Pancreas (tissue), 10 donors: ENCODE results near the gene ZNF608. TPM values are rescaled to one million over a fixed set of nuclear protein-coding genes. Genes with fewer than 3 reads are reported as not detected.

Source experiments
- ATAC-seq, 4 donors: fragments of 200-7000 bp; cut with Tn5 transposase; one replicate each; pipeline versions ENCODE4 v1.8.0 to v1.9.1; 2020; ENCODE audit warnings: mild to moderate bottlenecking in 4 of 4, moderate library complexity in 4 of 4
- DNase-seq, 6 donors: peaks; one replicate each; pipeline ENCODE4 v3.0.0-alpha.2; 2020
- FAIRE-seq: peaks from 2 replicates; lab custom pipeline; 2012; peaks lifted over from hg19 to GRCh38; lab: Jason Lieb, UNC
- H3K27ac ChIP-seq, 4 donors: fragments of 200-600 bp; sonication (generic); 1 replicate in 3 of 4; 2 replicates in 1 of 4; pipeline versions ENCODE4 v1.5.0 to v1.8.0; 2020
- H3K27me3 ChIP-seq, 4 donors: fragments of 200-600 bp; one replicate each; pipeline ENCODE4 v1.8.0; 2021
- H3K36me3 ChIP-seq, 3 donors: fragments of 200-600 bp; sonication (generic) in 1 of 3; one replicate each; pipeline versions ENCODE4 v1.5.0 to v1.8.0; 2020 to 2021
- H3K4me1 ChIP-seq, 3 donors: fragments of 200-600 bp; one replicate each; pipeline ENCODE4 v1.8.0; 2021
- H3K4me3 ChIP-seq, 4 donors: fragments of 200-600 bp; sonication (generic) in 2 of 4; one replicate each; pipeline versions ENCODE4 v1.5.0 to v1.8.0; 2020 to 2021
- H3K9me3 ChIP-seq, 4 donors: fragments of 200-600 bp; one replicate each; pipeline ENCODE4 v1.8.0; 2021
- CTCF ChIP-seq, 4 donors: fragments of 200-600 bp; sonication (generic) in 3 of 4; IDR thresholded peaks; one replicate each; pipeline versions ENCODE4 v1.5.0 to v1.8.0; 2021; ENCODE audit warnings: antibody characterized with exemption in 4 of 4
- WGBS, 2 donors: extraction: QIAGEN DNeasy Blood & Tissue Kit; methylation state at CpG; one replicate each; pipeline ENCODE4 v1.1.7; 2013; 5-methylcytosine and 5-hydroxymethylcytosine counted together
- intact Hi-C, 3 donors: fragments of 100-400 bp; cut with DNase I; formaldehyde crosslinking; loops; one replicate each; pipeline versions ENCODE4 v1.11.1 to v1.14.2; 2022
- polyA plus RNA-seq, 2 donors: library from polyadenylated mRNA; stranded (reverse); fragments of 200-250 nt; gene quantifications; one replicate each; pipeline ENCODE4 v1.2.3, GENCODE V29; 2013
- total RNA-seq, 6 donors: library from RNA; stranded (reverse); fragmentation: NEBNext Ultra II Directional in 4 of 6; extraction: Animal tissue kit (Norgen Biotek cat#: 25700) in 4 of 6; gene quantifications; one replicate each; pipeline versions ENCODE4 v1.2.1 to v1.2.4, GENCODE V29; 2021 to 2023
- donor health status: healthy with polysubstance abuse.
- donor health status: DM: no; HTN: no; CAD: no; lungs with moderate emphysema.
- donor health status: DM: no; HTN: no; CAD: no.
- donor health status: control.
- donor health status: control.
- donor health status: Bipolar disorder and iron deficiency.
- donor health status: DM: yes; HTN: yes; CAD: no.
- donor health status: DM: no; HTN: no; CAD: no.
- donor health status: DM: no; HTN: no; CAD: no.
- donor health status: DM: yes; HTN: yes; CAD: no.

The ZNF608 gene
- total and polyA plus RNA-seq, 8 donors, result 9.3 to 21.6 (median 12.3) TPM

GRCh38 chr5:124790301-124790894, 44.0 kb upstream of the ZNF608 start:
- no peak for TF ChIP-seq CTCF (IDR thresholded peaks at IDR 0.05)
- H3K4me3 ChIP-seq, result no peak overlapping the region
- FAIRE-seq, result no peak
- H3K9me3 ChIP-seq, result no peaks in the 10 kb centered on the region
- H3K4me1 ChIP-seq, result peaks cover 0 to 15% (median 6%) of the 10 kb centered on the region in 3 donors
- DNase-seq, result no peak
- peak overlapping the region in 2 of 4 donors; percentile 34 to 48 for H3K27ac ChIP-seq
- 72 to 81% methylated on average over 3 of the region's 3 CpGs for WGBS, 2 donors
- H3K36me3 ChIP-seq, result no peaks in the 10 kb centered on the region
- ATAC-seq, result peak in 3 of 4 donors; percentile 20 to 58 (median 29)
- no peaks in the 10 kb centered on the region for H3K27me3 ChIP-seq
- intact Hi-C loops, result no loop called here

GRCh38 chr5:124789104-124789605, 42.7 kb upstream of the ZNF608 start:
- Histone ChIP-seq H3K4me3 (no peak overlapping the region), H3K27ac (no peak overlapping the region), H3K36me3 (no peaks in the 10 kb centered on the region), H3K27me3 (no peaks in the 10 kb centered on the region), H3K9me3 (no peaks in the 10 kb centered on the region), H3K4me1 (peaks cover 0 to 15% (median 6%) of the 10 kb centered on the region in 3 donors)
- FAIRE-seq (no peak), DNase-seq (no peak), ATAC-seq (no peak)
- TF ChIP-seq CTCF (IDR thresholded peaks at IDR 0.05), result no peak
- intact Hi-C loops, result no loop called here
- WGBS, 2 donors, result 86 to 87% methylated on average over 4 of the region's 4 CpGs

- ATAC-seq, result no peak
- 73 to 87% methylated on average over 2 of the region's 2 CpGs for WGBS, 2 donors
These were observed 37.4 kb upstream of the ZNF608 start for GRCh38 chr5:124783794-124784193.

GRCh38 chr5:124783285-124783684, 36.8 kb upstream of the ZNF608 start:
- 95 to 98% methylated on average over 3 of the region's 3 CpGs for WGBS, 2 donors
- Histone ChIP-seq H3K4me3 (no peak overlapping the region), H3K36me3 (no peaks in the 10 kb centered on the region), H3K4me1 (no peaks in the 10 kb centered on the region), H3K27me3 (no peaks in the 10 kb centered on the region), H3K9me3 (no peaks in the 10 kb centered on the region), H3K27ac (no peak overlapping the region)
- FAIRE-seq (no peak), DNase-seq (no peak), ATAC-seq (no peak)
- intact Hi-C loops, result no loop called here
- TF ChIP-seq CTCF (IDR thresholded peaks at IDR 0.05), result no peak

More at GRCh38 chr5:124783794-124784193, 37.4 kb upstream of the ZNF608 start:
- intact Hi-C loops, result no loop called here
- Histone ChIP-seq H3K4me1 (no peaks in the 10 kb centered on the region), H3K27ac (no peak overlapping the region), H3K36me3 (no peaks in the 10 kb centered on the region), H3K4me3 (no peak overlapping the region), H3K9me3 (no peaks in the 10 kb centered on the region), H3K27me3 (no peaks in the 10 kb centered on the region)
- FAIRE-seq (no peak), DNase-seq (no peak)
- TF ChIP-seq CTCF (IDR thresholded peaks at IDR 0.05), result no peak

- DNase-seq (no peak), FAIRE-seq (no peak), ATAC-seq (no peak)
- Histone ChIP-seq H3K4me1 (no peaks in the 10 kb centered on the region), H3K27ac (no peak overlapping the region), H3K9me3 (no peaks in the 10 kb centered on the region), H3K27me3 (no peaks in the 10 kb centered on the region), H3K36me3 (no peaks in the 10 kb centered on the region), H3K4me3 (no peak overlapping the region)
- intact Hi-C loops, result no loop called here
- WGBS, 2 donors, result 96 to 97% methylated on average over 1 of the region's 1 CpG
- no peak for TF ChIP-seq CTCF (IDR thresholded peaks at IDR 0.05)
These were observed 35.8 kb upstream of the ZNF608 start for GRCh38 chr5:124782262-124782661.
